NCI-H187 treated with DMSO at 0.1 percent for 48 hours (cell line): ENCODE measurements around the gene TEAD1.

Experiments
- DNase-seq: peaks from one replicate; lab custom pipeline; 2025; lab: John Stamatoyannopoulos, UW

The TEAD1 gene

DNA sequence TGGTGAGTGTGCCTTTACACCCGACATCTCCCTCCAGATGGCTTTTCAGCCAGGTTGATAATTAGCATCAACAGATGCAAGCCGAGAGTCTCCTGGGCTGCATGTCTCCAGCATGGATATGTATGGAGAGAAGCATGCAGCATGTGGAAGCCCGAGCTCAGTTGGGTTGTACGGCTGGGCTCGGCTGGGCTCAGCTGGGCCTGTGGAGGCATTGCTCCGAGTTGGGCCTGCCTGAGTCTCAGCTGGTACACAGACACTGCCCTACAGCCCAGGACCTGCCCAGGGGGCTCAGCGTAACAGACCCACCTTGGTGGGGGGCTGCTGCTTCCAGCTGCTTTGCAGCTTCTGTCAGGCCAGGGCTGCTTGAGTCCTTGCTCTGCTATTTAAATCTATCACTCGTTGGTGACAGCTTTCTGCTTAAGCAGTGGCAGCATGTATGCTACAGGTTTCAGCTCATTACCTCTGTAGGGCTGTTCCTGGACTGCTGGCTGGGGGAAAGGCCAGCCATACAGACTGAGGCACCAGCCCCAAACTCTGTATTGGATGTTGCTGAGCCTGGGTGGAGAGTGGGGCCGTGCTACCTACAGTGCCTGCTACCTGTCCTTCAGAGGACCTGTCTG lies 115.5 kb downstream of the TEAD1 start:
- DNase-seq, result no peak

- no peak for DNase-seq
Observed at GRCh38 chr11:12790861-12791616, 116.8 kb downstream of the TEAD1 start.

- DNase-seq, result no peak
Observed at GRCh38 chr11:12792018-12792417, 117.8 kb downstream of the TEAD1 start.

- DNase-seq, result no peak
Observed at GRCh38 chr11:12792590-12792989, 118.4 kb downstream of the TEAD1 start.

GRCh38 chr11:12793065-12793464 lies 118.8 kb downstream of the TEAD1 start:
- DNase-seq, result no peak

DNA sequence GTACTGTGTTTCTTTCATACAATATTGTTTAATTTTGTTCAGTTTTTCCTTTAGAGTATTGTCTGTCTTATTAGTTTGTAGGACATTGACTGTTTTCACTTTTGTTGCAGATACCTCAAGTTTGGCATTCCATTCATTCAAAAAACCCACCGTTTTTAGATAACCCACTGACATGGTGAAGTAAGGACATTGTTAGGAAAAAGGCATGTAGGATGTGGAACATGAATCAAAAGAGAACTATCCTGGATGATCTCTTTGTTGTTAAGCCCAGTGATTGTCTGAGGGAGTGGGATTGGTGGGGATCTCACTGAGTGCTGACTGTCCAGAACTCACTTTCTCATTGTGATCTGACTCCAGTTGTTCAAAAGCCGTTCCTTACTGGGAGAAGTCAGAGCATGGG lies 119.3 kb downstream of the TEAD1 start:
- no peak for DNase-seq

GRCh38 chr11:12794576-12795230 lies 120.5 kb downstream of the TEAD1 start:
- no peak for DNase-seq

DNA sequence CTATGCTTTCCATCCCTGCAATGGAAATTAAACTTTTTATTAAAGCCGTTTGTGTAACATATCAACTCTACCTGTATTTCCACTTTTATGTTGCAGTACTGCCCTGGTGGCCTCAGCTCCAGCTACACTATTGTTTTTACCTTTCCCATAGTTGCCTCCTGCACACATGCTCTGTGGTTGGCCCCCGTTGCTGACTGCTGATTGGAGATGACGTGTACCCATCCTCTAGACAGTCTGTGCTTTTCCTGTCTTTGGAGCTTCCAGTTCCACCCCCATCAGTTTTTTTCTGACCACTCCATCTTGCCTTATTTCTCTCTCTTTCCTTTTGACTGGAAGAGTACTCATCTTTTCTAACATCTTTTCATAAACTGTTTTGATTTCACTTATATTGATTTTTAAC lies 123.8 kb downstream of the TEAD1 start:
- no peak for DNase-seq

GRCh38 chr11:12798609-12799011 lies 124.4 kb downstream of the TEAD1 start:
- no peak for DNase-seq

DNA sequence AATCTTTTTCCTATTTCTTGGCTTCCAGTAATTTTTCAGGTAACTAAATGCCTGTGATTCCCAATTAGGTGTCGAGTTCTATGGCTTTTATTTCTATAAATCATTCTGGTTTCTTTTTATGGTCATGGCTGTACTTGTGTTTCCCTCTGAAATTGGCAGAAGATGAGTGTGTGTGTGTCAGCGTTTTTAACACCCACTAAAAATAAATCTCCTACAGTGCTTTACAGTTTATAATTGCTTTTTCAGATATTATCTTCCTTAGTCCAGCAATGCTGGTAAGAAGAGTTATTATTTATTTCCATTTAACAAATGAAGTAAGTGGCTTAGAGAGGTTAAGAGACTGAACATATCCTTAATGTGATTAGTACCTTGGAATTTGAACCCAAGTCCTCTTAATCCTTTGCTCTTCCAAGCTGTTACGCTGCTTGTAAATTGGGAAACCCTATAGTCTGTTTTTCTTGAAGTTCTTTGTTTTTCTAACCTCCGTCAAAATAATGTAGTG lies 125.2 kb downstream of the TEAD1 start:
- no peak for DNase-seq

- DNase-seq, result no peak
Observed at GRCh38 chr11:12800032-12800671, 125.9 kb downstream of the TEAD1 start.

DNA sequence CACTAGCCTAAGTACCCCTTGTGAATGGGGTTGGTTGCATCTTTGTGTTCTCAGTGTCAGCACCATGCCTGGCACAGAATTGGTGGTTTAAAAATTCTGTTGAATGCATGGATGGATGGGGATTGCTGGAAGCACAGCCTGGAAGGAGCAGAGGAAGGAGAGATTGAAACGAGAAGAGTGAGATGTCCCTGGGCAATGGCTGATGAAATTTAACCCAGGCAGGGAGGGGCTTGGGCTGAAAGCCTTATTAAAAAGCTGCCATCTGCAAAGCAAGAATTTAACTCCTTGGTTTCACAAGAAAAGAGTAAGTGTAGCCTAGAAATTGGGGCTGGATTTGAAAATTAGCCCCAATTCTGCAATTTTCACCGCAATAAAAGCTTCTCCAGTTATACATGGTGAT lies 126.7 kb downstream of the TEAD1 start:
- no peak for DNase-seq

DNA sequence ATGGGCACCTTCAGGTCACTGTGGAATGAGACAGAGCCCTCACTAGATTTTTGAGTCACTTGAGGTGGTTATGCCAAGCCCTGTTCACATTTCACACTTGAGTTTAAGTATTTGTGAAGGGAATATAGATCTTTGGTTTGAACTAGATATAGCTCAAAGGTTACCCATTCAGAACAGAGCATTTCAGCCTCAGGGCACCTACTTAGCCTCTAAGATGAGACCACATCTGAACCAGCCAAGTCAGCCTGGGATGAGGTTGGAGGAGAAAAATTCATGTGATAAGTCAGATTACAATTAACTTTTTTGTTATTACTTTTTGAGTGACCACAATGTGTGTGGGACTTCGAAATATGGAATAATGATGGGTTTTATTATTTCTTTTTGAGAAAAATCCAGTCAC lies 127.8 kb downstream of the TEAD1 start:
- no peak for DNase-seq

GRCh38 chr11:12802418-12803085 lies 128.3 kb downstream of the TEAD1 start:
- DNase-seq, result peak; percentile 98

- no peak for DNase-seq
Observed at GRCh38 chr11:12803086-12803826, 129.0 kb downstream of the TEAD1 start.

DNA sequence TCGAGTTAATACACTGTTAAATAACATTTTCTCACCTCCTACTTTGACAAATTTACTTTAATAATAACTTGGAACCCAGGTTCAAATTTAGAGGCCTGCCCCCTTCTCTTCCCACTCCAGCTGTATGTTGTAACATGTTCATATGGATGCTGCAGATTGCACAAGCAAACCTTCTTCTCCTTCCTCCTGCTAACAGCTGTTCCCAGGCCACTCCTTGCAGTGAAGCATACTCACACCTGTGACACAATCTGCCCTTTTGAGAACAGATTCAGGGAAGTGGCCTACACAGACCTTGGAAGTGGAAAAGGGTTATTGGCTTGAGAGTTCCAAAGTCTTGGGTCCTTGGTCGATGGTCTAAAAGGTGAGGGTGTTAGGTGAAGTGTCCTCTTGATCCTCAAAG lies 131.9 kb downstream of the TEAD1 start:
- DNase-seq, result peak; percentile 34

DNA sequence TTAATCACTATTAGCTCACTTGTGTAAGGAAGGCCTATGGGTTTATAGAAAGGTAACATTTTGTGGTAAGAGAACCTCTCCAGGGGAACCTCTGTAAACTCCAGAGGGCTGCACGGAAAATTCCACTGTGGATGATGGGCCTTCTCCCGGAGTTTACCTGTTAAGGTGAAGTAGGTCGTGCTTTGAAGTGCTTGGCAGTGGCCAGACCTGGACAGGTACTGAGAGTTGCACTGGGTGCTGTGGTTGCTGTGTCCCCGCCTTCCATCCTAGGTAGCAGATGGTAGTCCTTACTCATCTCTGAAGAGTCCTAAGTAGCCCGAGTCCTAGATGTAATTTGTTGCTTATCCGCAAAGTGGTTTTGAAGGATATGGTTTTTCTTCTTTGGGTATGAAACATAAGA lies 133.4 kb downstream of the TEAD1 start:
- no peak for DNase-seq

GRCh38 chr11:12808519-12808918 lies 134.3 kb downstream of the TEAD1 start:
- no peak for DNase-seq

DNA sequence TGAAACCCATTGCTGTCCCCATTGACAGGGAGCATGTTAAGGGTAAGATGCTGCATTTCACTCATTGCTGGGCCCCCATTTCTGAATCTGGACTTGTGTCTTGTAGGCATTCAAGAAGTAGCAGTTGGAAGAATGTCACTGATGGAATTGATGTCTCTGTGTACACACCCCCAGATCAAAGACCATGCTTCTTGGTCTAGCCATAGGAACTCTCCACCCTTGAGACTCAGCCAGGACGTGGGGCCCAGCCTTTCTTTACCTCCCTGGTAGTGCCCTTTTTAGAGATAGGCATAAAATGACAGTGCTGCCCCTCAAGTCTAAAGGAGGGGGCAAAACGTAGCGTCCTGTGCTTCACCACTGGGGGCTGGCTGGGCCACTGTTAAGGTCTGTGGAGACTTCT lies 135.1 kb downstream of the TEAD1 start:
- DNase-seq, result no peak

- no peak for DNase-seq
Observed at GRCh38 chr11:12809864-12810567, 135.8 kb downstream of the TEAD1 start.

DNA sequence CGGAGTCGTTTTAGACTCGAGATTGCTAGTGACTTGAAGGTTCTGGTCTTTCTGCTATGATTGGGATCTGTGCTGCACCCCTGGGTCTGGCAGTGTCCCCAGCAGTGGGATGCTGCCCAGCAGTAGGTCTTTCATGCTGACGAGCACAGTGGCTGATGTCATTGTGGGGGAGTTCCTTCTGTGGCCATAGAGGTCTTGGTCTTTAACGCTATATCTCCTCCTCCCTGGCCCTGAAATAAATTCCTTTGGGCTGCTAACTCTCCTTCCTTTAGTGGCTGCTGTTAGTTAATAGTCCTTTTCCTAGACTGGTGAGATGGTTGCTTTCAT lies 136.3 kb downstream of the TEAD1 start:
- DNase-seq, result no peak
